Measurements from ENCODE around the gene NEB.
"Not testable (repeated sequence)": the region's sequence is repeated elsewhere in the genome, so short reads cannot be mapped to it uniquely, and the experiment has no call there.

NEB gene

GRCh38 chr2:151754253-151754897 is 20.1 kb upstream of the NEB start:
- no peak for DNase-seq (ENCODE audit: low read depth)
- no peak overlapping the region for H3K4me3 ChIP-seq (ENCODE audit: control insufficient read depth, low read depth, low read length)
- TF ChIP-seq CTCF (conservative IDR thresholded peaks at IDR 0.05; ENCODE audit: control insufficient read depth, insufficient read depth, low read depth, low read length), result no peak

- DNase-seq (ENCODE audit: low read depth), result no peak
- no peak overlapping the region for H3K4me3 ChIP-seq (ENCODE audit: control insufficient read depth, low read depth, low read length)
- TF ChIP-seq CTCF (conservative IDR thresholded peaks at IDR 0.05; ENCODE audit: control insufficient read depth, insufficient read depth, low read depth, low read length), result no peak
Observed at GRCh38 chr2:151753540-151753939, 19.3 kb upstream of the NEB start.

- H3K4me3 ChIP-seq (ENCODE audit: control insufficient read depth, low read depth, low read length); DNase-seq (ENCODE audit: low read depth): not testable (repeated sequence)
Observed at GRCh38 chr2:151745261-151745660, 11.0 kb upstream of the NEB start.

- no peak for TF ChIP-seq CTCF (conservative IDR thresholded peaks at IDR 0.05; ENCODE audit: control insufficient read depth, insufficient read depth, low read depth, low read length)
- DNase-seq (ENCODE audit: low read depth), result peak; percentile 76
Observed at GRCh38 chr2:151730262-151730975, 3.9 kb downstream of the NEB start.

GRCh38 chr2:151729837-151730236 is 4.4 kb downstream of the NEB start:
- TF ChIP-seq CTCF (conservative IDR thresholded peaks at IDR 0.05; ENCODE audit: control insufficient read depth, insufficient read depth, low read depth, low read length), result no peak
- no peak for DNase-seq (ENCODE audit: low read depth)
- no peak overlapping the region for H3K4me3 ChIP-seq (ENCODE audit: control insufficient read depth, low read depth, low read length)

More at GRCh38 chr2:151730262-151730975, 3.9 kb downstream of the NEB start:
- no peak overlapping the region for H3K4me3 ChIP-seq (ENCODE audit: control insufficient read depth, low read depth, low read length)

- no peak for TF ChIP-seq CTCF (conservative IDR thresholded peaks at IDR 0.05; ENCODE audit: control insufficient read depth, insufficient read depth, low read depth, low read length)
- H3K4me3 ChIP-seq (ENCODE audit: control insufficient read depth, low read depth, low read length), result no peak overlapping the region
- no peak for DNase-seq (ENCODE audit: low read depth)
Observed at GRCh38 chr2:151729415-151729811, 4.9 kb downstream of the NEB start.

- no peak for DNase-seq (ENCODE audit: low read depth)
- H3K4me3 ChIP-seq (ENCODE audit: control insufficient read depth, low read depth, low read length), result no peak overlapping the region
Observed at GRCh38 chr2:151728804-151729414, 5.4 kb downstream of the NEB start.

More at GRCh38 chr2:151728804-151729414, 5.4 kb downstream of the NEB start:
- no peak for TF ChIP-seq CTCF (conservative IDR thresholded peaks at IDR 0.05; ENCODE audit: control insufficient read depth, insufficient read depth, low read depth, low read length)
